Activated CD4-positive, alpha-beta T cell treated with anti-CD3 and anti-CD28 coated beads, Interleukin-10, Interleukin-2, amounts not matched to agents 100 ng/mL and 50 ng/mL, durations not matched to agents 16 hours and 8 hours (primary cell): ENCODE measurements around the gene YOD1.

Source experiments
- DNase-seq: peaks from one replicate; pipeline ENCODE4 v3.0.0-alpha.2; 2020

Gene YOD1

DNA sequence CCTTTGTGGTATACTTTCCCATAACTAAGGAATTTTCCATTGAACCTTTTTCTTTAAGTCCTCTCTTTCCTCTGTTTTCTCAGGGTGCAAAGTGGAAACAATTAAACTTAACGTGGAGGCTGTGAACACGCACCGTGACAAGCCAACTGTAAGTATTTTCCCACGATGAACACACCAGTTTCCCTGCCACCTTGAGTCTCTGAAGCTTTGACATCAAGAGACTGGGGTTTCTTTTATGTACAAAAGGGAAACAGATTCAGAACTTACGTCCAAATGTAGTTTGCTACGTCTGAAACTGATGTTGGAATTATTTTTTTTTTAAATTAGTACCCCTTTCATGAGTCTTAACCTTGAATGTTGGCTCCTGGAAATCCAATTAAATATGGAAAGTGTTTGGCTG lies 20.4 kb upstream of the YOD1 start:
- no peak for DNase-seq

DNA sequence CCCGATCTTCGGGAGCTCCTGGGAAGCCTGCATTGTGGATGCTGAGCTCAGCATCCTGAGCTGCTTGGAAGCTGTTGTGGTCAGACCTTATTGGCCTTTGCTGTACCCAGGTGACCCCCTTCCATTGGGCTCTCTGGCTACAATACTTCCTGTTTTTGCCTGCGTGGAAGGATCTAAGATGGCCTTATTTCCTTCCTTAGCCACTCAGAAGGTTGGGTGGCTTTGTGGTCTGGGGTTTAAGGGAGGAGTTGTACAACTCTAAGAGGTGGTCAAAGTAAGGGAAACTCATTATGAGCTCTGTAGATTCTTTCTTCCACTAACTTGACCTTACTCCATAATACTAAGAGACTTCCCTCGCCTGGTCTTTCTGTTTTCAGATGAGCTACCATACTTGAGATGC lies 19.8 kb upstream of the YOD1 start:
- DNase-seq: no peak

DNA sequence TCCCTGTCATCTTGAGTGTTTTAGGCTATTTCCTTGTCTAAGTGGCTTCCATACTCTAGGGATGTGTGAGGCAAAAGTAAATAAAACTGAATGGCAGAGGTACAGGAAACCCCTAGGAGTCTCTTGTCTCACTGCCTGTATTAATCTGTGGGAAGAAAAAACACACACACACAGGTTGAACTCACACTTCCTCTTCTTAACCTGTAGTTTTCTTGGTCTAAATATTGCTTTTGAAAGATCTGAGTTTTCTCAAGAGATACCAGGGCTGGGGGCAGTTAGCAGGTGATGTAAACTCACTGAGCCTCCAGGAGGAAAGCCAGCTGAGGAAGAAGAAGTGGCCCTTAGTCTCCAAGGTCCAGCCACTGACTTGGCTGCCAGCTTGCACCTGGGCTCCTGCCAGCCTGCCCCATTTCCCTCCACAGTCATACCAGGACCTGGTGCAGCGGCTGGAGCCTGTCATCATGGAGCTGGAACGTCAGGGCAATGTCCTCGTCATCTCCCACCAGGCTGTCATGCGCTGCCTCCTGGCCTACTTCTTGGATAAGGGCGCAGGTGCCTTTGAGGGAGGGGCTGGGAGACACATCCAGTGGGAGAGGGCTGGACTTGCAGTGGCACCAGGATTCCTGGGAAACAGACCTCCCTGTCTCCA lies 19.0 kb upstream of the YOD1 start:
- no peak for DNase-seq

DNA sequence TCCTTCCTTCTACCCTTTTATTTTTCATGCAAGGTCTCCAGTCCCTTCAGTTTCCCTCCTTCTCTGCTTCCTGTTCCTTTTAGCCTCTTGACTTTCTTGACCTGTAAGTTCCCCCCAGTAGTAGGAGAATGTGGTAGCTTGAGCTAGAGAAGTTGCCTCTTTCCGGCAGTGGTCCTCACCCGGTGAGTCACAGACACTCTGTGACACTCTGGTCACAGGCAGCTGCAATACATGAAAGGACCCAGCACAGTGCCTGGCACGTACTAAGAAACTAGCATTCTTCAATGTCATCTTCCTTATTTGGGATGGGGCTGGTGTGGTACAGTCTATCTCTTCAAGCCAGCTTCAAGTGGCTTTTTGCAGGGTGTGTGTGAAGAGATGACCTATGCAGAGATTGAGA lies 18.1 kb upstream of the YOD1 start:
- DNase-seq: no peak

DNA sequence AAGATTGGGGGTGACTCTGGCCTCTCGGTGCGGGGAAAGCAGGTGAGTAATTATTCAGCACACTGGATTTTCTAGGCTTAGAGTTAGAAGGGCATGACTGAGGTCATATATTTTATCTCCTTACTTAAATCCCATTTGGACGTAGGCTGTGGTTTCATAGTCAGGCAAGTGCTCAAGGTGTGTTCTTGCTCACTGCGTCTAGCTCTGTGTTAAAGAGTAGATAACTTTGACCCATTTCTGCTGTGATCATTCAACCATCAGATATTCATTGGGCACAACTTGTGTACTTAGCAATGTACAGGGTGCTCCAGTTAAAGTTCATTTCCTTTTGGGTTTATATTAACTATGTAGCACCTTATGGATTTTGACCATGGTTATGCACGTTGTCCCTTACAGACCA lies 16.7 kb upstream of the YOD1 start:
- no peak for DNase-seq

DNA sequence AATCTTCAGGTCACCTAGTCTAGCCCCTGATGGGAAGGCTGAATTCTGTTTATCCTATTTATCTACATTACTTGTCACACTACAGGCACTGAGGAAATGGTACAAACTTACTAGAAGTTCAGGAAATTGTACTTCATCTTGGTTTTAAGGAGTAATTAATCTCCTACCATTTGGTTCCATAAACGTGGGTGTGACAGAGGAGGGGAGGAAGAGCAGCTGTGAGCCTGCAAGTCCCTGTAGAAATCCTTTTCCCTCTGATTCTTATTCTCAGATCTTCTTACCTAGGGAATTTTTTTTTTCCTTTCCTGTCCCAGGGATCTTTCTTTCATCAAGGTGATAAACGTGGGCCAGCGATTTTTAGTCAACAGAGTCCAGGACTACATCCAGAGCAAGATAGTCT lies 16.2 kb upstream of the YOD1 start:
- no peak for DNase-seq

DNA sequence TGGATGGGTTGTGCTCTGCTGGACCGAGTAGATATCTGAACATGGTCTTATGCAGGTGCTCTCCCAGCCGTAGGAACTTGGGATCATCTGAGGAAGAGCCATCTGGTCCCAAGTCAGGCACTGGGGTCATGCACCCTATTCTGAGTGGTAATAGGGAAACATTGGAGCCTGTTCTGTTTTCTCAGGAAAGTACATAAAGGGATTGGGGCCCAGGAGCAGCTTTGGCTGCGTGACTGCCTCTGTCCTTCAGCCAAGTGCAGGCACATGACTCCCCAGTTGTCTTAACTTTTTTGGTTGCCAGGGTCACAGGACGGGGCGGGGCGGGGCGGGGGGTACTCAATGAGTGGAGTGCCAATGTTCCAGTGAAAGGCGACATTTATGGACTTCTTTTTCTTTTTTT lies 13.6 kb upstream of the YOD1 start:
- no peak for DNase-seq

DNA sequence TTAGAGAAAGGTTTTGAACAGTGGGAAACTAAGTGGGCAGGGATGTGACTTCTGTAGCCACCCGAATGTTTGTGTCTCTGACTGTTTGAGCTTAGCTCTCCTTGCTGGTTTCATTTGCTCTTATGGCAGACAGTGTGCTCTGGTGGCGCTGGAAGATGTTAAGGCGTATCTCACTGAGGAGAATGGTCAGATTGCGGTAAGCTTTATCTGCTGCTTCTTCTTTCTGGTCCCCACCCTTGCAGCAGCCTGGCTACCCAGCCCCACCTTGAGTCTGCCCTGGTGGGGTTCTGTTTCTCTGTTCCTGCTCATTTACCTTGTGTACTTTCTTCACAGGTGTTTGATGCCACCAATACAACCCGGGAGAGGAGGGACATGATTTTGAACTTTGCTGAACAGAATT lies 12.0 kb upstream of the YOD1 start:
- no peak for DNase-seq

DNA sequence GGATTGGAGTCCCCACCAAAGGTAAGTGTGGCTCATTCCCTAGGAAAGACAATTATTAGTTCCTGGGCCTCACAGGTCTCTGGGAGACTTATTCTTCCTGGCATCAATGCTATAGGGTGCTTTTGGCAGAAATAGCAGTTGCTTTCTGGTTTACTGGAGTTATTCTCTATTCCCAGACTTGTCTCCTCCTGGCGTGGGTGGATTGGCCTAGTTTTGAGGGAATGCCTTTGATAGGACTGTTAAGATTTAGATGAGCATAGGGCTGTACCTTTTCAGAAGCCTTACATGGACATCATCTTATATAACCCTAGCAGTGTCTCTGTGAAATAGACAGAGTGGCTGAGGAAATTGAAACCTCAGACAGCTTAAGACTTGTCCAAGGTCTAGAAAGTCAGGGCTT lies 11.1 kb upstream of the YOD1 start:
- DNase-seq: no peak

DNA sequence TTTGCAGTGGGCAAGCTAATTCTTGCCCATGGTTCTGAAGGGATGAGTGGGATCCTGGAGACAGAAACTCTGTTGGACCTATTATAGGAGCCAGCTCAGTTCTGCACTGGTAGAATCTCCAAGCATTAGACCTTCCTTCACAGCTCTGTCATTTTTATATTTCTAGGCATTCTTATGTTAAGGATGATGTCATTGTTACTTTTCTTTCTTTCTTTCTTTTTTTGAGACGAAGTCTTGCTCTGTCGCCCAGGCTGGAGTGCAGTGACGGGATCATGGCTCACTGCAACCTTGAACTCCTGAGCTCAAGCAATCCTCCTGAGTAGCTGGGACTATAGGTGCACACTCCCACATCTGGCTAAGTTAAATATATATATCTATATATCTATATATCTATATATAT lies 9.6 kb upstream of the YOD1 start:
- no peak for DNase-seq

DNA sequence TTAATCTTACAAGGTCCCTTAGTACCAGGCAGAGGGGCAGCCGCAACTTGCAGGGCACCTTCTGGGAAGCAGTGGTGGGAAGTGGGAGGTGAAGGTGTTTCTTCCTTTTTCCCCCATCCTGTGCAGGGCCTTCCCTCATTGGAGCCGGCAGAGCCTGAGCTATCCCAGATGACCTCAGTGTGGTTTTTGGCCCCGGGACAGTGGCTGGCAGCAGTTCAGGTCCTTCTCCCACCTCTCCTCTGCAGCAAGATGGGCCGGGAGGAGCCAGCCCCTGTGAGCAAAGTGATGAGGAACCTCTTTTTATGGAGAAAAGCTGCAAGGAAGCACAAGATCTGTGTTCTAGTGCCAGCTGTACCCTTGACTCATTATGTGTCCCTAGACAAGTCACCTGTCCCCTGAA lies 8.9 kb upstream of the YOD1 start:
- DNase-seq: no peak

DNA sequence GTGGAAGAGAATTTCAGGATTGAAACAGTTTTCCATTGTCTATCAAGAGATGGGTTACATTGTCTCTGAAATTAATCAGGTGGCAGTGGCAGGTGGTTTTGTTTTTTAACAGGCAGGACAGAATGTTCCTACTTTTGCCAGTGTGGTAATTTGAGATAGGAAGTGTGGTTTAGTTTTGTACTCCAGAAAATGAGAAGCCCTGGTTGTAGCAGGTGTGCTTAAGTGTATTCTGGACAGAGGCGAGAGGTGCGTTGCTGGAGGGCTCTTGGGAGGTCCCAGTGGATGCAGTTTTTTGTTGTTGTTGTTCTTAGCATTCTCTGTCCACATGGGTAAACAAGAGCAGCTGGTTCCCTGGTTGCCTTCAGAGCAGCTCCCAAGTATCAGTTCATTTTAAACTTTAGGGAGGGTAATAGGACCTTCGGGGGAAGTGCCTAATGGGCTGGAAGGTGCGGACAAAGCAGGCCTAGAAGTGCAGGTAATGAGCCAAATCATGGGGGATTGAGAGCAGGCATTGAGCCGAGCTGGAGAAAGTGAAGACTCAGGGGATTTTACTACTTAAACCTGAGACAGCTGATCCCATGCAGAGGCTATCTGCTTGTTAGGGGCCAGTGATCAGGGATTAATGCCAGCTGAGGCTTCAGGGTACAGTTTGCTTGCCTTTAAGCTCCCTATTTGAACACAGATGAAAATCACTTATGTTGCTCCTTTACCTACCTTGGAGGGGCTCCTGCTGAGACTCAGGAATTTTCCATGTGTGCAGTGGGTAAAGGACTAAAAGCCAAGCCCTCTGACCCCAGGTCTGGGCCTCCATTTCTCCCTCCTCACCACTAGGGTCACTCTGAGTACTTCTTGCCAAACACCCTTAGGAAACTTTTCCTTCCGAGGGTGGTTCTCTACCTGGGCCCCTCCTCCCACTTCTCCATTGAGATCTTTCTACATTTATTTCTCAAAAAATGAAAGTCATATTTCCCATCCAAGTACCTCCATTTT lies 8.2 kb upstream of the YOD1 start:
- no peak for DNase-seq

DNA sequence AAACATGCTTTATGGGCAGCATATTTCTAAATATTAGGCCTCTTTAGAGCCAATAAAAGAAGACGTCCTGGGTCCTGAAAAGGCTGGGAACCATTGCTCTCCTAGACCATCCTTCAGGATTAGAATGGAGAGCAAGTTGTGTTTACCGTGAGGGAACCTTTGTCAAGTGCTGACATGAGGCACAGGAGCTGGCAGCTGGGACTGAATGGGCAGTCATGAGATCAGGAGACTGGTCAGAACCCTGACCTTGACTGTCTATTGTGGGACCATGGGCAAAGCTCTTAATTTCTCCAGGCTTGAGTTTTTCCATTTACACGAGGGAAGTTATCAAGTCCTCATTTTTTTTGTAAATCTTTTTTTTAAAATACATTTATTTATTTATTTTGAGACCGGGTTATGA lies 7.2 kb upstream of the YOD1 start:
- no peak for DNase-seq

DNA sequence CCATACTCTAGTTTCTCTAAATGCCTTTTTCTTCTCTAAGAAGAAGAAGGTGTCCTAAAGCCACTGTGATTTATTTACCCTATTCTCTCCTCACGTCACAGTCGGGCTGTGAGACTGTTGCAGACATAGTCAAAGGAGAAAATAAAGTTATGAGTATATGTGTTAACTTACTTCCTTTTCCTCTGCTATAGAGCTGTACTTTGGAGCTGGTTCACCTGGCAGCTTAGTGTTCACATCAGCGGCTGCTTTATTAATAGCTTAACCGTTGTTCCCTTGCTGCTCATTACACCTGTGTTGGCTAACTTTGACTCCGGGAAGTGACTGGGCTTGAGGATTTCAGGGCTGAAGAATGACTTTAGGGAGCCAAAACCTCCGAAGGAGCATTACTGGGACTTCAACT lies 5.7 kb upstream of the YOD1 start:
- no peak for DNase-seq

DNA sequence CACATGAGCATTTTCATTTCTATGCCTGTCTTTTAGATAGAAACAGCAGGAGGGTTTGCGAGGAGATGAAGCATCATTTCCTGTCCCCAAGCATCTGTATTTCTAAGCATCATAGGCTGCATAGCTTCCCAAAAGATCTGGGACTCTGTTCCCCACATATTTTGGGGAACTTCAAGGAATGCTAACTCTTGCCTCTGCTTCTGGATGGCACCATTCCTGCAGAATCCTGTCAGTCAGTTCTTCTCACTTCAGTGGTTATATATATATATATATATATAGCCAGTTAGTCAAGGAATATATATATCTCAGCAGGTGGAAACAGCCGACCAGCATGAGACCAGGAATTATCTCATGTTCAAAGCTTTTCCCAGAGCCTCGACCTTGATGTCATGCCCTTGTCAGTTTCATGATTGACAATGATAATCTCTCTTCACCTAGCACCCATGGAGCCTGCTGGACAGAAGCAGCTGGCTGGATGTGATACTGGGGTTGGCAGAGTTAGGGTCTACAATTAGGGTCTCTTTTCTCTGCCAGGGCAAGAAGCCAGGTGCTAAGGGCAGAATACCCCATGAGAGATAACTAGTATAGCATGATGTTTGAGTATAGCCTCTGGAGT lies 4.5 kb upstream of the YOD1 start:
- DNase-seq: no peak

DNA sequence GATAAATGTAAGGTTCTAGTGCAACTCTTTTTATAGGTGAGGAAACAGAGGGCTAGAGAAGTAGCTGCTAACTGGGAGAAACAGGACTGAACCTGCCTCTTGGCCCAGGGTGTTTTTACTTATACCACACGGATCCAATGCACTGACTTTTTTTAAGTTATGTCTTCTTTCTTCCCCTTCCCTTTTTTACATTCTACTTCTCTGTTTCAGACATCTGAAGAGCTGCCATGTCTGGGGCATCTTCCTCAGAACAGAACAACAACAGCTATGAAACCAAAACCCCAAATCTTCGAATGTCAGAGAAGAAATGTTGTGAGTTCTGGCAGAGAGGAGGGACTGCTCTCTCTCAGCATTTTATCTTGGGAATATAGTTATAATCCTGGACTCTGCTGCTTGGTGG lies 3.5 kb upstream of the YOD1 start:
- DNase-seq: no peak

DNA sequence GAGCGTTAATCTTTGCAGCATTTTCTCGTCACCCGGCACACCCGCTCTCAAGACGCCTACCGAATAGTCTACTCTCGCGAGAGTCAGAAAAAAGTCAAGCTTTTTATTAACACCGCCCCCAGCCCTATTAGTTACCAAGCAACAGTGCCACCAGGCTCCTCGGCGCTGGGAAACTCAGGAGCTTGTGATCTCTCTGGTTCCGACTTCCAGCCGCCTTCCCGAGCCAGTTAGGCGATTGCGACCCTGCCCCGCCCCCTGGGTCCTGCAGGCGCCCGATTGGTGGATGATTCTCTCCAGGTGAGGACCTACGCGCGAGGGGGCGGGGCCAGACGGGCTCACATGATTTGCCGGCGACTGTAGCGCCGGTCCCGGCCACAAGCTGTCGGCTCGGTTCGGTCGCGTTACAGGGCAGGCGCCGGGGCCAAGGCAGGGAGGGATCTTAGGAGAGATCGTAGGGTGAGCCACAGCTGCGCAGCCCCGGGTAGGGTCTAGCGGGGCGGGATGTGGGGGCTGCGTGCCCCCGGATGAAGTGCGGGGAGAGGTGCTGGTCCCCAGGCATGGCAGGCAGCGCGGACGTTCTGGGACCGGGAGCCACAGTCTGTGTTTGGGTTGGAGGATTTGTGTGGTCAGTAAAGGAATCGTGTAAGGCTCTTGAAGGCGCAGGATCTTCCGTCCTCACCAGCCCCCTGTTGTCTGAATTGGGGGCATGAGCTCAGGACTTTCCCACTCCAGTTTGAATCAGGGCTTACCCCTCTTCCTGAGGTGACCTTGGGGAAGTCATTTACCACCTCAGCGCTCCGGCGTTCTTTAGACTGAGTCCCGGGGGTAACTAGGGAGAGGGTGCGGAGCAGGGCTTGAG lies 2.1 kb upstream of the YOD1 start, which contains the start of gene PFKFB2:
Gene PFKFB2 (plus strand): TSS at position 365 of the 859 bp plus-strand sequence. CDS start 1,443 bp downstream, outside the sequence.
- DNase-seq: peak; percentile 93

DNA sequence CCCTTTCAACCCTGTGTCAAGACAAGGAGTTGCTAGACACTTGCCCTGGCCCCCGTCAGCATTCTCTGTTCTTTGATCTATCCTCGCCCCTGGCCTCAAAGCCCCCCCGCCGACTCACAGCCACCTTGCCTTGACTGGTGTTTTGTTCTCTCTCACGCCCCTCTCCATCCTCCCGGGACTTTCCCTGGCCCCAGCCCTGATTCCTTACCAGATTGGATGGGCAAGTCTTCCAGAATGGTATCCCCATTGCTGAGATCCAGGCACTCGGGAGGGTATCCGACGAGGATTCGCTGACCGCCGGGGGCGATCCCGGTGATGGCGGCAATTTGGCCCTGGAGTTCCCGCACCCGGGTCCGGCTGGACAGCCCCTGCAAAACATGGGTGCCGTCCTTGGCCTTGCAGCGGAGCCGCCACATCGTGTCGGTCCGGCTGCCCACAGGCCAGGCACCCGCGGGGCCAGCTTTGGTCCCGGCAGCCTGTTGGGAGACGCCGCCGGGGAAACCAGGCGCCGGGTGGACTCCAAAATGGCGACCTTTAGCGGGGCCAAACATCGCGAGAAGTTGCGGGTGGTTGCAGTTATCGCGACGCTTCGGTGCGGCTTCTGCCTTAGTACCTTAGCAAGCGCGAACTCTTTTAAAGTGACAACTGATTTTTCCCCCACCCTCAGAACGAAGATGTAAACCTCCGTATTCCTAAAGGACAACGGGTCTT lies 373 bp downstream of the YOD1 start:
- peak; percentile 93 for DNase-seq

DNA sequence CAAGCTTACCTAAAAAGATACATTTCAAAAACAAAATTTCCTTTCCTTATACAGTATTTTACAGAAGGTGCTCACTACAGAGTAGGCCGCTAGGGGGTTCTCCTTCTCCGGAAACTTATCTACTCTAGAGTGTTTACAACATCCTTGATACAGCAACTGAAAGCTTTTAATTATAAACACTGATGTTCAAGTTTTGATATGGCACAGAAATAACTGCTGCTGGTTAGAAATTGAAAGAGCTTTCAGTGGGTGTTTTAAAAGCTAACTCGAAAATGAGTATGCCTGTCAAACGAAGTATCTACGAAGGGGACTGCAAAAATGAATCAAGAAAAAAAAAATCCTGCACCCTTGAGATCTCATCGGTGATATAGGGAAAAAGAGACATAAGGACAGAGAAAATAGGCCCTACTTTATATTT lies 1.0 kb downstream of the YOD1 start:
- DNase-seq: peak; percentile 70

DNA sequence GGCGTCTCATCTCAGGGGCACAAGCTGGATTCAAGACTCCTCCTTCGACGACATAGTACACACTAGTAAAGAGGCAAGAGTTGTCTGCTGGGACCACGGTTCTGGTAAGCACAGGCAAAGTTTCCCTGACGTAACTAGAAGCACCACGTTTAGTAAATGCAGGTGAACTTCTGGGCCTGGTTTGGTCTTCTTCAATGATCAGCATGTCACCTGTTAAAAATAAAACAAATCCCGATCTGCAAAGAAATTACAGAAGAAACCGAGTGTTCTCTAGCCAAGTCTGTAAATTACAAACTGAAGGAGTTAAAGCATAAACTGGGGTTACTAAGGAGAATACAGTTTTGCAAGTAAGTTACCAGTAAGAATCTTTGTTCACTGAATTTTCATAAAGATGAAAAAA lies 1.5 kb downstream of the YOD1 start:
- no peak for DNase-seq

DNA sequence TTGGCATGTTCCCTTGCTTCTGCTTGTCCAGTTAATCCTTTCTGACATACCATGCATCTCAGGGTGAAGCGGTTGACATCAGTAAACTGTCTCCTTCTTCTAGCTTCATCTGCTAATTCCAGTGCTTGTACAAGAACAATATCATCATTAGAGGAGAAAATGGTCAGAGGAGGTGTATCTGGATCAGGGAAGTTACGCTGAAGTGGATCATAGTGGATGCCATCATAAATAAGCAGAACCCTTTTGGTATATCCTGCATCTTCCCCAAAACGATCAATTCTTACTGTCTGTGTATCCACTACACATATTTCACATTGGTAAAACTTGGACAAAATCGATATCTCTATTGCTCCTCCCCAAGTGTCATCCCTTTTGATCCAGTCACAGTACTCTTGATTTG lies 2.0 kb downstream of the YOD1 start:
- no peak for DNase-seq

DNA sequence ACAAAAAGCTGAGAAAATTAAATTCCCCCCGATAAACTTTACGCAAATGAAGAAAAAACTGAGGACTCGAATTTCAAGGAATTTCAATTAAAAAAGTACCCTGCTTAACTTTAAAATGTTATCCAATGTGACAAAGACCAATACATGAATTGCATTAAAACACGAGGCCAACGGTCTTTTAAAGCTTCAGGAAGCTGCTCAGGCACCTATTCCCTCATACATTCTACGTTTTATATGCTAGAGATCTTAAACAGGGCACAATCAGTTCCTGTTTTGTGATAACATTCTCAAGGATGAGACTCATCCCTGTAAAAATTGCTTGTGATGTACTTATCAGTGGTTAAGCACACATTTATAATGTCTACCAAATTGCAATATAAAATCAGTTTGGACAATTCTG lies 3.0 kb downstream of the YOD1 start:
- no peak for DNase-seq
